Endothelial cell (in vitro differentiated cells): Measurements from ENCODE around the gene WNK2. TPM values are rescaled to one million over a fixed set of nuclear protein-coding genes. Genes with fewer than 3 reads are reported as not detected.

Experiments
- DNase-seq: peaks from one replicate; pipeline ENCODE4 v3.0.0; 2021; ENCODE audit warnings: low spot score
- H3K27ac Mint-ChIP-seq: one replicate; pipeline ENCODE4 v1.8.0; 2021; ENCODE audit warnings: mixed read lengths, inconsistent platforms; ENCODE audit not compliant: unreplicated experiment
- H3K27me3 Mint-ChIP-seq: one replicate; pipeline ENCODE4 v1.8.0; 2021; ENCODE audit warnings: mild to moderate bottlenecking, moderate library complexity, mixed read lengths, inconsistent platforms; ENCODE audit not compliant: unreplicated experiment
- H3K36me3 Mint-ChIP-seq: one replicate; pipeline ENCODE4 v1.8.0; 2021; ENCODE audit warnings: mild to moderate bottlenecking, low read depth, mixed read lengths, inconsistent platforms; ENCODE audit not compliant: unreplicated experiment
- H3K4me1 Mint-ChIP-seq: one replicate; pipeline ENCODE4 v1.8.0; 2021; ENCODE audit warnings: mild to moderate bottlenecking, mixed read lengths, inconsistent platforms; ENCODE audit not compliant: unreplicated experiment
- H3K4me3 Mint-ChIP-seq: one replicate; pipeline ENCODE4 v1.8.0; 2021; ENCODE audit warnings: mild to moderate bottlenecking, mixed read lengths, inconsistent platforms; ENCODE audit not compliant: unreplicated experiment
- H3K9me3 Mint-ChIP-seq: one replicate; pipeline ENCODE4 v1.8.0; 2021; ENCODE audit warnings: mixed read lengths, inconsistent platforms; ENCODE audit not compliant: unreplicated experiment
- CTCF ChIP-seq: fragments of 200-600 bp; sonication (generic); IDR thresholded peaks from one replicate; pipeline ENCODE4 v1.5.0; 2021; ENCODE audit warnings: antibody characterized with exemption; ENCODE audit not compliant: unreplicated experiment
- total RNA-seq: library from RNA; stranded (reverse); fragmentation: NEBNext Ultra II Directional; extraction: Animal tissue kit (Norgen Biotek cat#: 25700); gene quantifications from one replicate; pipeline ENCODE4 v1.2.1, GENCODE V29; 2021; ENCODE audit not compliant: unreplicated experiment

Gene WNK2
- total RNA-seq, 1 donor from 2014 or later: 0.82 TPM

GRCh38 chr9:93305497-93306020 is 121.6 kb downstream of the WNK2 start:
- Mint-ChIP-seq H3K27me3 (peaks cover 4% of the 10 kb centered on the region), H3K36me3 (no peaks in the 10 kb centered on the region), H3K27ac (no peak overlapping the region), H3K4me1 (no peaks in the 10 kb centered on the region), H3K4me3 (no peak overlapping the region), H3K9me3 (no peaks in the 10 kb centered on the region)
- TF ChIP-seq CTCF: no peak
- no peak for DNase-seq

- Mint-ChIP-seq H3K4me1 (no peaks in the 10 kb centered on the region), H3K9me3 (no peaks in the 10 kb centered on the region), H3K27me3 (peaks cover 1% of the 10 kb centered on the region), H3K4me3 (no peak overlapping the region), H3K27ac (no peak overlapping the region), H3K36me3 (no peaks in the 10 kb centered on the region)
- DNase-seq: no peak
- no peak for TF ChIP-seq CTCF
Observed at GRCh38 chr9:93306081-93306480, 122.1 kb downstream of the WNK2 start.

- Mint-ChIP-seq H3K4me1 (no peaks in the 10 kb centered on the region), H3K36me3 (no peaks in the 10 kb centered on the region), H3K9me3 (no peaks in the 10 kb centered on the region), H3K27me3 (peaks cover 1% of the 10 kb centered on the region), H3K4me3 (no peak overlapping the region), H3K27ac (no peak overlapping the region)
- no peak for DNase-seq
- TF ChIP-seq CTCF: no peak
Observed at GRCh38 chr9:93306579-93307091, 122.7 kb downstream of the WNK2 start.

GRCh38 chr9:93307468-93308157 is 123.7 kb downstream of the WNK2 start:
- no peak for DNase-seq
- peaks cover 2% of the 10 kb centered on the region for H3K27me3 Mint-ChIP-seq
- no peak overlapping the region for H3K4me3 Mint-ChIP-seq
- no peaks in the 10 kb centered on the region for H3K9me3 Mint-ChIP-seq
- H3K36me3 Mint-ChIP-seq: no peaks in the 10 kb centered on the region
- peaks cover 1% of the 10 kb centered on the region for H3K4me1 Mint-ChIP-seq
- H3K27ac Mint-ChIP-seq: no peak overlapping the region
- TF ChIP-seq CTCF: no peak

- DNase-seq: no peak
- no peak for TF ChIP-seq CTCF
- Mint-ChIP-seq H3K27me3 (peaks cover 6% of the 10 kb centered on the region), H3K36me3 (no peaks in the 10 kb centered on the region), H3K4me3 (no peak overlapping the region), H3K4me1 (peaks cover 7% of the 10 kb centered on the region), H3K9me3 (no peaks in the 10 kb centered on the region), H3K27ac (no peak overlapping the region)
Observed at GRCh38 chr9:93308158-93308602, 124.2 kb downstream of the WNK2 start.
